DMS53 (cell line): ENCODE data around the gene ASIC4.

Source experiments
- DNase-seq: peaks from one replicate; lab custom pipeline; 2025; lab: John Stamatoyannopoulos, UW

Gene ASIC4

DNA sequence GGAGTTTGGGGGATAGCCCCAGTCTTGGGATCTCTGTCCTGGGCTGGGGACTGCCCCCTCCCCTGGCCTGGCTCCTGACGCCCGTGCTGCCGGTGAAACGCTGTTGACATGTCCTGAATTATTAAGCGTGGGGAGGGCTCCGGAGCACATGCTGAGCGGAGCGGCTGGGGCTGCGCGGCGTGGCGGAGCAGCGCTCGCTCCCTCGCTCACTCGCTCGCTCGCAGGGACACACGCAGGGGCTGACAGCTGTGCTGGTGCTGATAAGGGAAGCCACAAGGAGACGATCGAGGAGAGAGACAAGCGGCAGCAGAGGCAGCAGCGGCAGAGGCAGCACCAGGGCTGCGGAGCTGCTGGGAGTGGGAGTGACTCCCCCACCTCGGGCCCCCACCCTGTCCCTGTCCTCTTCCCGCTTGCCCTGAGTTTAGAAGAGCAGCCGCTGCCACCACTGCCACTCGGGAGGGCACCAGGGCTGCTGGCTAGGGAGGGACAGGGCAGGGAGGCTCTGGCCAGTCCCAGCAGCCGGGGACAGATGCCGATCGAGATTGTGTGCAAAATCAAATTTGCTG is at the start of gene ASIC4:
TSS of gene ASIC4 (plus strand) at position 287 of the 566 bp plus-strand sequence. CDS start at position 530, 243 bp downstream.
- peak; percentile 61 for DNase-seq

DNA sequence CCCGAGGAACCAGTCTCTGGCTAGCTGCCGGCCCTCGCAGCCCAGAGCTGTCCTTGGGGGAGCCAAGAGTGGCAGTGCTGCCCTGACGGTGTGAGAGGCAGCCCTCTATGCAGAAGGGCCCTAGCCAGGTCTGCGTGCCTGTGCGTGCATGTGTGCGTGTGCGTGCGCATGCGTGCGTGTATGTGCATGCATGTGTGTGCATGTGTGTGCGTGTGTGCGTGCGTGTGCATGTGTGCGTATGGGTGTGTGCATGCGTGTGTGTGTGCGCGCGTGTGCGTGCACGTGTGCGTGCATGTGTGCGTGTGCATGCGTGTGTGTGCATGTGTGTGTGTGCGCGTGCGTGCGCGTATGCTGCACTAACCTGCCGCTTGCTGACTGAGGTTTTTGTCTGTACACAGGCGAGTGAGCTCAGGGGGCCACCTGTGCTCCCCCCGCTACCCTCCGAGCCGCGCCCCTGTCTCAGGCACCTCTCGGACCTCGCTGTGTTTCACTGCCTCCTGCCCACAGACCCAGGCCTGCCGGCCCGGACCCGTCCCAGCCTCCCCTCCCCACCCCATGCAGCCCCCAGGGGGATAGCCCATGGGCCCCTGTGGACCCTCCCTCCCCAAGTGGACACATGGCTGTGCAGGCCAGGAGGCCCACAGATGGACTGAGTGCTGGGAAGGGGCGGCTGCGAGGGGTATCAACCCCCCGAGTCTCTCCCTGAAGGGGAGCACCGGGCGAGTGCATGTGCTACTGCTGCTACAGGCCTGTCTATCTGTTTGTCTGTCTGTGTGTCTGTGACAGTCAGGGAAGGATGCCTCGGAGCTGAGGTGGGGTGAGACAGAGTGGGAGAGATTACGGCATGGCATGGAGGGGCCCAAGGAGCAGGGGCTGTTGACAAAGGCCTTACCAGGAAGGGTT is 48.4 kb upstream of the ASIC4 start:
- no peak for DNase-seq

GRCh38 chr2:219466816-219467735 is 47.2 kb upstream of the ASIC4 start:
- DNase-seq: no peak

- no peak for DNase-seq
These were observed 46.6 kb upstream of the ASIC4 start for GRCh38 chr2:219467736-219468075.

GRCh38 chr2:219468410-219469185 is 45.7 kb upstream of the ASIC4 start:
- DNase-seq: no peak

GRCh38 chr2:219469186-219469724 is 45.0 kb upstream of the ASIC4 start:
- peak; percentile 15 for DNase-seq

DNA sequence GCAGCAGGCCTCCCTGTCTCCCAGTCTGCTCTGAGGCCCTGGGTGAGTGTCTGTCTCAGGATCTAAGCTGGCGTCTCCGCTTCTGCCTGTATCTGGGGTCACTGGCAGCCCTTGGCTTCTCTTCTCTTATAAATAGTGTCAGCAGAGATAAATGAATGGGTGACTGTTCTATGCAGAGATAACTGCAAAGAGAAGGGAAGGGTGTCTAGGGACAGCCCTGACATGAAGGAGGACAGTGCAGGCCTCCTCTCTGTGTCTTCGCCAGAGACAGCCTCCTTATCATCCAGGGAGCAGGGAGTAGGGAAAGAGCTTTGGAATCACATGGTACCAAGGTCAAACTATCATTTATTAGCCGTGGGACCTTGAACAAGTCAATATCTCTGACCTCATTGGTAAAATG is 43.9 kb upstream of the ASIC4 start:
- DNase-seq: no peak

DNA sequence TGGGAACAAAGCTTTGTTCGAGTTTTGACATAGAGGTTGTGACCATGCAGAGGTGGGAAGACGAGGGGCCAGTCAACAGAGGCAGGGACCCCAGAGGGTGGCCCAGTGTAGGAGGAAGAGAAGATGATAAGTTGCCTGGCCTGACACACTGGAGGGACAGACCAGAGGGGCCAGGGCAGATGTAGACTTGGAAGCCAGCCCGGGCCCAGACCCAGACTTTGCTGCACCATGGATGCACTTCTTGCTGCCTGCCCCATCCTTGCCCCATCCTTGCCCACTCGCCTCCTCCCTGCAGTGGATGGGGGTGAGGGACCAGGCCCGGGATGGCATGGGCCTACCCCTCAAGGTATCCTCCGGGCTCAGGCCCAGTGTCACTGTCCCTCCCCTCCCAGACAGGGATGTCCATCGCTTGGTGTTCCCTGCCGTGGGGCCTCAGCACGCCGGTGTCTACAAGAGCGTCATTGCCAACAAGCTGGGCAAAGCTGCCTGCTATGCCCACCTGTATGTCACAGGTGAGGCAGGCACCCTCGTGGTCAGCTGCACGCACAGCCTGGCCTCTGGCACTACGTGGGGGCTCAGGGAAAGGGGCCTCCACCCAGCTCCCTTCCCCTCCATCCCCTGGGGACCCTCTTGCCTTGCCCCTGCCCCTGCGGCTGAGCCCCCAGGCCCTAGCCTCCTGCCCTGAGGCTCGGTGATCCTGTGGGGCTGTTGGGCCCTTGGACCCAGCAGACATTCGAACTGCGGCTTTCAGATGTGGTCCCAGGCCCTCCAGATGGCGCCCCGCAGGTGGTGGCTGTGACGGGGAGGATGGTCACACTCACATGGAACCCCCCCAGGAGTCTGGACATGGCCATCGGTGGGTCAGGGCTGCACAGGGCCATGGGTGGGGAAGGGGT is 42.6 kb upstream of the ASIC4 start:
- DNase-seq: no peak

GRCh38 chr2:219472629-219473187 is 41.6 kb upstream of the ASIC4 start:
- no peak for DNase-seq

DNA sequence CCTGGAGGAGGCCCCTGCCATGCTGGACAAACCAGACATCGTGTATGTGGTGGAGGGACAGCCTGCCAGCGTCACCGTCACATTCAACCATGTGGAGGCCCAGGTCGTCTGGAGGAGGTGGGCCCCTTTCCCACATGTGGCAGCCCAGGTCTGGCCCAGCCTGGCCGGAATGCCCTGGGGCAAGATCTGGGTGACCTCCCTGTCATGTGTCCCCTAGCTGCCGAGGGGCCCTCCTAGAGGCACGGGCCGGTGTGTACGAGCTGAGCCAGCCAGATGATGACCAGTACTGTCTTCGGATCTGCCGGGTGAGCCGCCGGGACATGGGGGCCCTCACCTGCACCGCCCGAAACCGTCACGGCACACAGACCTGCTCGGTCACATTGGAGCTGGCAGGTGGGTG is 40.8 kb upstream of the ASIC4 start:
- no peak for DNase-seq

DNA sequence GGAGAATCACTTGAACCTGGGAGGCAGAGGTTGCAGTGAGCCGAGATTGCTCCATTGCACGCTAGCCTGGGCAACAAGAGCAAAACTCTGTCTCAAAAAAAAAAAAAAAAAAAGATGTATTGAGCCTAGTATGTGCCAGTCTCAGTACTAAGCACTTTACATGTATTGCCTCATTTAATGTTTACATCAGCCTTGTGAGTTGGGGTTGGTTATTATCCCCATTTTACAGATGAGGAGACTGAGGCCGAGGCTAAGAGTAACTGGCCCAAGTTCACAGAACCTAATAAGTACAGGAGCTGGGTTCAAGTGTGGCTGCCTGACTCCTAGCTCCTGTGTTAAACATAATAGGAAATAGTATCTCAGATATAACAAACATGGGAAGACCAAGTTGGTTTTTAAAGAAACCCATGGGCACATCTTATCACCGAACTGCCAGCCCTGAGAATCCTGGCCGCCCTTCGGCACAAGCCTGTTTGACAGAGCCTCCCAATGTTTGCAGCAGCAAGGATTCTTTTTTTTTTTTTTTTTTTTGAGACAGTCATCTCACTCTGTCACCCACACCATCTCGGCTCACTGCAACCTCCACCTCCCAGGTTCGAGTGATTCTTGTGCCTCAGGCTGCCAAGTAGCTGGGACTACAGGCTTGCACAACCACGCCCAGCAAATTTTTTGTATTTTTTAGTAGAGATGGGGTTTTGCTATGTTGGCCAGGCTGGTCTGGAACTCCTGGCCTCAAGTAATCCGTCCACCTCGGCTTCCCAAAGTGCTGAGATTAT is 39.8 kb upstream of the ASIC4 start:
- DNase-seq: no peak

DNA sequence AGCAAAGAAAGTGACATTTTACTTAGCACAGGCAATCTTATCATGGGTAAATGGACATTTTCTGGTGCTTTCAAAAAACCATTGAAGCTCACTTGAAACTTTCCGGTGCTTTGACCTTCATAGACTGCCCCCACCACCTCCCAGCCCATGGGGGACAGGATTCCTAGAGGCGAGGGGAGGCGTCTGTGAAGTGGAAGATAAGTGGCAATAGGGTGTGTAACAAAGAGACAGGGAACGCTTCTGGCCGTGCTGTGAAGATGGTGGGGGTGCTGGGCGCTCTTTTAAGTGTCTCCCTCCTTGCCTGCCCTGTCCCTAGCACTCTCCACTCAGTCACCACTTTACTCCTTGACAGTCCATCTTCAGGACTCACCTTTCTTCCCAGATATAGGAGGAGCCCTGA is 39.0 kb upstream of the ASIC4 start:
- DNase-seq: no peak

- DNase-seq: peak; percentile 77
These were observed 38.3 kb upstream of the ASIC4 start for GRCh38 chr2:219475697-219476651.

GRCh38 chr2:219476652-219477151 is 37.6 kb upstream of the ASIC4 start:
- no peak for DNase-seq

- no peak for DNase-seq
These were observed 37.1 kb upstream of the ASIC4 start for GRCh38 chr2:219477179-219477578.

GRCh38 chr2:219477815-219478214 is 36.5 kb upstream of the ASIC4 start:
- DNase-seq: no peak

- no peak for DNase-seq
These were observed 35.4 kb upstream of the ASIC4 start for GRCh38 chr2:219478916-219479315.

- DNase-seq: no peak
These were observed 34.3 kb upstream of the ASIC4 start for GRCh38 chr2:219480004-219480403.
